Hindlimb muscle (tissue), 1 donor: Measurements from ENCODE around the gene NKG7. TPM values are rescaled to one million over a fixed set of nuclear protein-coding genes. Genes with fewer than 3 reads are reported as not detected.
"Not testable (repeated sequence)": the region's sequence is repeated elsewhere in the genome, so short reads cannot be mapped to it uniquely, and the experiment has no call there.

ENCODE experiments used
- DNase-seq: peaks from one replicate; pipeline ENCODE4 v3.0.0-alpha.2; 2013
- polyA plus RNA-seq: library from polyadenylated mRNA; unstranded; fragments of 120-200 nt; gene quantifications from one replicate; pipeline ENCODE4 v1.2.1, GENCODE V29; 2013; ENCODE audit not compliant: insufficient read length

The NKG7 gene
- 2.8 TPM for polyA plus RNA-seq

DNA sequence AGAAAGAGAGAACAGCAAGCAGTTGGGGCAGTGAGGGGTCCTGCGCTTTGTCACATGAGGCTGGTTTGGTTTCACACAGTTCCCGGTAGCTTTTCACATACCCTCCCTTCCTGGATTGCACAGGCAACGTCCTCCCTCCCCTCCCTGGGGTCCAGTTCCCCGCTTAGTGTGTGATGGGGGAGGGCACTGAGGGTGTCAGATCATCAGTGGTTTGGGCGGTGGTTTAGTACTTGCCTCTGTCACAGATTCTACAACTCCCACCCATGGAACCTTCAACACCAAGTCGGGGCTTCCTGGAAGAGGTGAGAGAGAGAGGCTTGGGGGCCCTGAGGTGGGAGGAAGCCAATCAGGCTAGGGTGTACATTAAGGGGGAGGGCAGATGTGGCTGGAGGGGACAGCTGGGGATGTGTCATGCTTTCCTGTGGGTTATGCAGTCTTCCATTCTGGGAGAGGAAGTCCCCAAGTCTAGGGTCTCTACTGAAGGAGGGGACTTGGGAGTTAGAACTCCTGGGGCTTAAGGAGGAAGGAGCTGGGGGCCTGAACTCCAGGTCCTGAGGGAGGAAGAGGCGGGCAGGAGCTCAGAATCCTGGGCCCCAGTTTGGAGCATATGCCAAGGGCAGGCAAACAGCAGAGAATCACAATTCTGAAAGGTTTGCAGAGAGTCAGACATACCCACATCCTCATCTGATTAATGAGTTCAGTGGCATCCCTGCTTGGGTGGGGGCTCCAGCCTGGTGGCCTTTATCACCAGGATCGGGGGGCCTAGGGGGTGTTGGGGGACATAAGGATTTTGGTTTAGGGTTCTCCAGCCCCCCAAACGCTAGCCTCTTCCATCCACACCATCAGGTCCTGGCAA is at the start of gene NKG7:
Gene NKG7 (minus strand): TSS at position 6 of the 856 bp plus-strand sequence. CDS start 119 bp downstream, outside the sequence.
- no peak for DNase-seq

- peak; percentile 60 for DNase-seq
Measured at GRCh38 chr19:51422053-51422448, 49.6 kb upstream of the NKG7 start.

- no peak for DNase-seq
Measured at GRCh38 chr19:51421229-51422052, 49.0 kb upstream of the NKG7 start.

DNA sequence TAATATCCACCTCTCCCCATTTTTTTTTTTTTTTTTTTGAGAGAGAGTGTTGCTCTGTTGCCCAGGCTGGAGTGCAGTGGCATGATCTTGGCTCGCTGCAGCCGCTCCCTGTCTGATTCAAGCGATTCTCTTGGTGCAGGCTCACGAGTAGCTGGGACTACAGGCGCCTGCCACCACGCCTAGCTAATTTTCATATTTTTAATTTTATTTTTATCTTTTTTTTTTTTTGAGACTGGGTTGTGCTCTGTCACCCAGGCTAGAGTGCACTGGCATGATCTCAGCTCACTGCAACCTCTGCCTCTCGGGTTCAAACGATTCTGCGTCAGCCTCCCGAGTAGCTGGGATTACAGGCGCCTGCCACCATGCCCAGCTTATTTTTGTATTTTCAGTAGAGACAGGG is 48.1 kb upstream of the NKG7 start:
- DNase-seq = not testable (repeated sequence)

- DNase-seq = no peak
Measured at GRCh38 chr19:51418707-51419106, 46.3 kb upstream of the NKG7 start.

DNA sequence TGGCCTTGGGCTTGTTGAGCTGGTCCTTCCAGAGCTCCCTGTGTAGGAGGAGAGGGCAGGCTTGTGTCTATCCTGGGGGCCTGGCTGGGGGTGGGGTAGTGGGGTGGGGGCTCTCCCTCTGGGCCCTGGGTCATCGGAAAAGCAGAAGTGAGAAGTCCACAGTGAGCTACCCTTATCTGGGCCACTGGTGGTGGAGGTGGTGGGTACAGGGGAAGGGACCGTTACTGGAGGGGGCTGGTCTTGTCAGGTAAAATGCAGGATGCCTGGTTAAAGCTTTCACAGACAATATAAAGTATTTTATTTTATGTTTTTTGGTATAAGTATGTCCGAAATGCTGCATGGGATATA is 45.3 kb upstream of the NKG7 start:
- no peak for DNase-seq

DNA sequence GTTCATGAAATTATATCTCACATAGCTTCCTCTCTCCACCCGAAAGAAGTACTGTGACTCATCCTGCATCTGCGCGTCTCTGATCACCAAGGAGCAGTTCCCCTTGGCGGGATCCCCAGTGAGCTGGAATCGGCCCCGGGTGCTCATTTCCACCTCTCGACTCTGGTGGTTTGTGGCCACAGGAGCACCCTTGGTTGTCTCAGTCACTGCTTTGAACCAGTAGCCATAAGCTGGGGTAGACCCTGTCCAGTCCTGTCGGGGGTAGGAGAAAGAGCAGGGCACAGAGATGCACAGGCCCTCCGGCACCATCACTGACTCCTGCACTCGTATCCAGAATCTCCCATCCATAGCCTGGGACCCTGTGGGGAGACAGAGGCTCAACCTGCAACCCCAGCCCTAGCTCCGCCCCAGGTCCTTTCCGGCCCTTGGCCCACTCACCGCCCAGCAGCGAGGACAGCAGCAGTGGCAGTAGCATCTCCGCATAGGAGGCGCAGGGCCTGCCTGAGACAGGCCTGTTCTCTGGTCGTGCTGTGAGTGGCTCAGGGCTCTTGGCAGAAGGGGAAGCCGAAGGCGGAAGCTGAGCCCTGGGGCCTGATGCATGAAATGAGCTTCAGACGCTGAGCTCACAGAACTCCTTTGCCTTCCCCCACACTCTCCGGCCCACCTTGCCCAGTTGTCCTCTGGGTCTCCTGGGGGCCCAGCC is 44.8 kb upstream of the NKG7 start, which contains the start of gene SIGLEC10:
Gene SIGLEC10 (minus strand): TSS at position 536 of the 703 bp plus-strand sequence. CDS start 61 bp downstream, at position 475.
- peak; percentile 32 for DNase-seq

GRCh38 chr19:51416422-51416821 is 44.0 kb upstream of the NKG7 start:
- DNase-seq = not testable (repeated sequence)

- no peak for DNase-seq
Measured at GRCh38 chr19:51415187-51415586, 42.7 kb upstream of the NKG7 start.

DNA sequence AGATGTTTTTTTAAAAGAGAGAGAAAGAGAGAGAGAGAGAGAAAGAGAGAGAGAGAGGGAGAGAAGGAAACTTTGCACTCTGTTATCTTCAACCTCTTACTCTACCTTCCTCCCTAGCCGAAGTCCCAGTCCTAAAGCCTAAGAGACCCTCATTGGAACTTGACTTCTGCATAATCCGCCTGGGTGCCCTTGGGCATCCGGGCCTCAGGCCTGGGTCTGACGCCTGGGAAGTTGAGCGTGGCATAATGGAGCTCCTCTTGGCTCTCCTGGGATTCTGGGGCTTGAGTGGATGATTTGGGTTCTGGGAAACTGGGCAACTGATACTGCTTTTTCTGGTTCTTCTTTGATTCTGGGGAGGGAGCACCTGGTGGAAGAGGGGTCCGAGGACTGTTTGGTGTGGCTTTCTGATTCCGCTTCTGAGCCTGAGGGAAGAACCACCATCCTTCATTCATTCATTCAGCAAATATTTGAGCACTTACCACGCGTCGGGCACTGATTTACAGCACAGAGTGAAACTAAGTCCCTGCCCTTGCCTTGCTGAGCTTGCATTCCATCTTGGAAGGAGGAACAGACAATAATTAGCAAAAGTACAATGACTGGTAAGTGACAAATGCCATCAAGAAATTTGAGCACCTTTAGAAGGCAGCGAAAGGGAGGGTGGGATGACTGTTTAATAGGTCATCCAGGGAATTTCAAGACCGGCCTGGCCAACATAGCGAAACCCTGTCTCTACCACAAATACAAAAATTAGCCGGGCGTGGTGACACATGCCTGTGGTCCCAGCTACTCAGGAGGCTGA is 38.7 kb upstream of the NKG7 start:
- no peak for DNase-seq

GRCh38 chr19:51407511-51408131 is 35.2 kb upstream of the NKG7 start:
- DNase-seq = no peak

DNA sequence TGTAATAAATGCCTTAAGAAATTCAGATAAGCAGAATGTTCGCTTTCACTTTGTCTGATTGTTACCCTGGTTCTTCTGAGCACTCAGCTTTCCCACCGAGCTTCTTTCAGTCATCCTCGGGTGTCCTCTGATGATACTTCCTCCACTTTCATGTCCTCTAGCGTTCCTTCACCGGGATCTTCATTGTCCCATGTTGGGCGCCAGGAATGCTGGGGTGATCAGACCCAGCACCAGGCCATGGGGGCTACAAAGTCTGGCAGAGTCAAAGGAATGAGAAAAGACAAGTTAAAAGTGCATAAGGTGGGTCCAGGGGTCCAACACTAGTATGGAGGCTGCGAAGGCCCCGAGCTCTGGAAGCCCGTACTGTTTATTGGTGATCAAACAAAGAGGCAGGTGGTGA is 29.7 kb upstream of the NKG7 start:
- no peak for DNase-seq

GRCh38 chr19:51399936-51400335 is 27.5 kb upstream of the NKG7 start:
- DNase-seq = not testable (repeated sequence)

DNA sequence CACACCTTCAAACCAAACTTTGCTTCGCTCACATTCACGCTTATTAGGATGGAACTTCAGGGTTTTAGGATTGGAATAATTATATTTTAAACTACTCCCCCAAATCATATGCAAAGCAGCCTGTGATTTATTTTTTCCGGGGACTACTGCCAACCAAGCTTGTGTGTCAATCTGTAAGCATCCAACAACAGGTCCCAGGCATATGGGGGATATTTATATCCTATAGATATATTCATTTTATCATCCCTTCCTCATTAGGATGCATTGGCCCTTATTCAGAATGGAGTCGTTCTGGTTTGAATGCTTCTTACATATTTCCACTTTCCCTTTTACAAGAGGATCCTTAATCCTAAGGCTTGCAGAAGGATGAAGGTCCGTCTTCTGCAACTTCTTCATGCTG is 26.8 kb upstream of the NKG7 start:
- DNase-seq = no peak

GRCh38 chr19:51398096-51398704 is 25.7 kb upstream of the NKG7 start:
- DNase-seq = no peak

- not testable (repeated sequence) for DNase-seq
Measured at GRCh38 chr19:51397453-51397852, 25.0 kb upstream of the NKG7 start.

DNA sequence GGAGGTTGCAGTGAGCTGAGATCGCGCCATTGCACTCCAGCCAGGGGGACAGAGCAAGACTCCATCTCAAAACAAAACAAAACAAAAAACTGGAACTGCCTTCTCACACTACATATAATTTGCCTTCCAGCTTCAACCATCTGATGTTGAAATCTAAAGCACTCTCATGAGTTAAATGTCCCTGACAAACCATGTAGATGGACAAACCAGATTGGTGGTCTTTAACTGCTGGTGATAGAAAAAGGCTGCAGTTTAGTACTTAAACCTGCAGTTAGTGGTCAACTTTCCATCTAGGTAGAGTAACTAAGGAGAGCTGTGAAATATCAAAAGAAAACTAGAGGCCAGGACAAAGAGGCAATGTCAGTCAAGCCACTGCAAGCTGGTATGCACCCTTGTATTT is 23.7 kb upstream of the NKG7 start:
- DNase-seq = no peak

- peak; percentile 97 for DNase-seq
Measured at GRCh38 chr19:51394050-51394836, 21.8 kb upstream of the NKG7 start.

DNA sequence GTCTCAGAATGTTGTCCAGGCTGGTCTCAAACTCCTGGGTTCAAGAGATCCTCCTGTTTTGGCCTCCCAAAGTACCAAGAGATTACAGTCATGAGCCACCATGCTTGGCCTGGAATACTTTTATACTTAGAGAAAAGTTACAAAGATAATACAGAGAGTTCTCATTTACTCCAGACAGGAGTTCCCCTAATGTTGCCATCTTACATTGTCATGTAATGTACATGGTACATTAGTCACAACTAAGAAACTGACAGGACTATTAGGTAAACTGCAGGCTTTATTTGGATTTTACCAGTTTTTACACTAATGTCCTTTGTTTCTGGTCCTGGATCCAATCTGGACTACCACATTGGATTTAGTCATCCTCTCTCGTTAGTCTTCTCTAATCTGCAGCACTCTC is 20.2 kb upstream of the NKG7 start:
- no peak for DNase-seq

DNA sequence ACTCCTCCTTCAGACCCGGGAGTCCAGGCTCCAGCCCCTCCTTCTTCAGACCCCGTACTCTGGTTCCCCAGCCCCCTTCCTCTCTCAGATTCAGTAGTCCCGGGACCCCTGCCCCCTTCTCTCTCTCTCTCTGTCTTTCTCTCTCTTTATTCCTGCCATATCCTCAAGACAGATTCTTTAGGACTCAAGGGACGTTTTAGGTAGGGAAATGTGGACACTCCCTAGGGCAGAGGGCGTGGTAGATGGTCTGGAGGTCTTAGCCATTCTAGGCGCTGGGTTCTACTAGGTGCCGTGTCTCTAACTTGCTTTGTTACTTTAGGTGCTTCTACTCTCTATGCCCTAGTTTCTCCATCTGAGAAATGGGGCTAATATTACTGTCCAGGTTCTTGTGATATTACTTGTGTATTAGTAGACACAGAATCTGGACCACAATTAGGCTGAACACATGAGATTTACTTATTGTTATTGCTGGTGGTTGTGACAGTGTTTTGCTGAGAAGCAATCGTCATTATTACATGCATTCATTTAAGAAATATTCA is 18.7 kb upstream of the NKG7 start:
- no peak for DNase-seq
